Fibroblast of pulmonary artery (primary cell): ENCODE measurements around the gene RHOJ.
A peak's percentile ranks its signal among the peaks of the same experiment; 100 is the strongest.

ENCODE experiments used
- DNase-seq: peaks from one replicate; pipeline ENCODE4 v3.0.0-alpha.2; 2010; ENCODE audit warnings: low read depth
- H3K4me3 ChIP-seq: replicated peaks from 2 replicates; pipeline ENCODE4 v1.5.1; 2011; ENCODE audit warnings: low read depth, mild to moderate bottlenecking, control low read depth, low read length, moderate library complexity
- TF ChIP-seq, protein P1 (sequence below): IDR thresholded peaks from 2 replicates; pipeline ENCODE4 v1.5.1; 2011; ENCODE audit warnings: mild to moderate bottlenecking, control low read depth, low read length, inconsistent platforms; ENCODE audit errors: missing control alignments

The RHOJ gene

DNA sequence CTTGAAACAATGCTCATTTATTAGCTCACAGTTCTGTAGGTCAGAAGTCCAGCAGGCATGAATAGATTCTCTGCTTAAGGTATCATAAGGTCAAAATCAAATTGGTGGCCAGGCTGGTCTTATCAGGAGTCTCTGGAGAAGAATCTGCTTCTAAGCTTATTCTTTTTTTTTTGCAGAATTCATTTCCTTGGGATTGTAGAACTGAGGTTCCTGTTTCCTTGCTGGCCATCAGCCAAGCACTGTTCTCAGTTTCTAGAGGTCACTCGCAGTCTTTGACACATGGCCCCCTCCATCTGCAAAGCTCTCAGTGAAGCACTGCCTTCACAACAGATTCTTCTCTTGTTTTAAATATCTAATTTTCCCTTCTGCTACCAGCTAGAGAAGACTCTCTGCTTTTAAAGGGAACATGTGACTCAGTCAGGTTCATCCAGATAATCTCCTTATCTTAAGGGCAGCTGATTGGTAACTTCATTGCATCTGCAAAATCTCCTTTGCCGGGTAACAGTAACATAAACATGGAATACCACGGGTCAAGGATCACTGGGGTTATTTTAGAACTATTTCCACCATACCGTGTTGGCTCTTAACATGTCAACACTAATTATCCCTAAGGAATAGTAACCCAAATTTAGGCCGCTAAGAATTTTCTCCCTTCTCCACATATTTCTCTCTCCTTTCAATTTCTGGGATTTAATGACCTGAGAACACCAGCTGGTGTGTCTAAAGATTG is 25.3 kb downstream of the RHOJ start:
- TF ChIP-seq, protein P1, sequence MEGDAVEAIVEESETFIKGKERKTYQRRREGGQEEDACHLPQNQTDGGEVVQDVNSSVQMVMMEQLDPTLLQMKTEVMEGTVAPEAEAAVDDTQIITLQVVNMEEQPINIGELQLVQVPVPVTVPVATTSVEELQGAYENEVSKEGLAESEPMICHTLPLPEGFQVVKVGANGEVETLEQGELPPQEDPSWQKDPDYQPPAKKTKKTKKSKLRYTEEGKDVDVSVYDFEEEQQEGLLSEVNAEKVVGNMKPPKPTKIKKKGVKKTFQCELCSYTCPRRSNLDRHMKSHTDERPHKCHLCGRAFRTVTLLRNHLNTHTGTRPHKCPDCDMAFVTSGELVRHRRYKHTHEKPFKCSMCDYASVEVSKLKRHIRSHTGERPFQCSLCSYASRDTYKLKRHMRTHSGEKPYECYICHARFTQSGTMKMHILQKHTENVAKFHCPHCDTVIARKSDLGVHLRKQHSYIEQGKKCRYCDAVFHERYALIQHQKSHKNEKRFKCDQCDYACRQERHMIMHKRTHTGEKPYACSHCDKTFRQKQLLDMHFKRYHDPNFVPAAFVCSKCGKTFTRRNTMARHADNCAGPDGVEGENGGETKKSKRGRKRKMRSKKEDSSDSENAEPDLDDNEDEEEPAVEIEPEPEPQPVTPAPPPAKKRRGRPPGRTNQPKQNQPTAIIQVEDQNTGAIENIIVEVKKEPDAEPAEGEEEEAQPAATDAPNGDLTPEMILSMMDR = no peak

DNA sequence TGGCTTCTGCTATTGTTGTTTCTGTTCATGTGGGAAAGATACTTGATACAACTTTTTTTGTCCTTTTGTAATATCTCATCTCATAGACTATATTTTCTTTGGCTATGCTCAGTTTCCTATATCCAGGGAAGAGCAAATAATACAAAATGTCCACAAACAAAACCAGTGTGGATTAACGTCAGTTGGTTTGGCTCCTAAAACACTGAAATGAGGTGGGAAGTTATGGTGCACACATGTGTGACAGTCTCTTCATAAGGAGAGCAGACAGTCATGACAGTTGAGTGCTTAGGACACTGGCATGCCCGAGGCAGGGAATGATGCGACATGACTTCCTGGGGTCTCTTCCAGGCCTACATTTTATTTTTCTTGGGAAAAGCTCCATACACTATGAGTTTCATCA is 27.5 kb downstream of the RHOJ start:
- H3K4me3 ChIP-seq = no peak overlapping the region
- TF ChIP-seq, protein P1 = no peak
- no peak for DNase-seq

More for the DNA sequence above, 25.3 kb downstream of the RHOJ start:
- H3K4me3 ChIP-seq = no peak overlapping the region
- DNase-seq = peak; percentile 24

DNA sequence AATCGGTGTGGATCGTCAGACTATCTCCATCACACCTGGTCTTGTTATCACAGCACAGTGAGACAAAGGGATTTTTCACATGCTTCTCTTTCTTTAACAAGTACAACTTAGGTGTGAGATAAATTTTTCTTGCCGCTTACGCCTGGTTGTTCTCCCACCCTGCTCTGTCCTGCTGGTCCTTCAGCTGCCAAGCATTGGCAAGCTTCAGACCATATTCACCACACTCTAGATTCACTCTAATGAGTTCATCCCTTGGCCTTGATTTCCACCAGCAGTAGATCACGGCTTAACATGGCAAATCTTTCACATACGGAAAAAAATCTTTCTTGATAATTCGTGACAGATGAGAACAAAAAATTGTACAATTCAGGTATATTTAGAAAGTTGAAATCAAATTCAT is 33.5 kb downstream of the RHOJ start:
- TF ChIP-seq, protein P1 = no peak
- DNase-seq = no peak
- H3K4me3 ChIP-seq = no peak overlapping the region

DNA sequence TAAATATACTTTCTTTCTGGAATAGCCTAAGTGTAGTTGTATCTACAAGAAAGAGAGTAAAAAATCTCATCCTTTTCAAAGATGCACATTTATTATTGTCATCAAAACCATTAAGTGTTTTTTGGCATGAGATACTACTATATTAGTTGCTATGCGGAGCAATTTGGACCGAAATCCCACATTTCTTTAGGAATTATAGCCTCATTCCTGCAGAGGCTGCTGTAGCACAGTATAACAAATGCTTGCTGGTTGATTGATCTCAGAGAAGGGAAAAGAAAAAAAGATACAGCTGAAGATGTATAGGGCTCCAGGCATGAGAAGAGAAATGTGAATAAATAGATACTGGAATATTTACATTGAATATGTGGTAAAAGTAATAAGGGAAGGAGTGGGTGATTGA is 36.0 kb downstream of the RHOJ start:
- H3K4me3 ChIP-seq = no peak overlapping the region
- TF ChIP-seq, protein P1 = no peak
- DNase-seq = no peak

DNA sequence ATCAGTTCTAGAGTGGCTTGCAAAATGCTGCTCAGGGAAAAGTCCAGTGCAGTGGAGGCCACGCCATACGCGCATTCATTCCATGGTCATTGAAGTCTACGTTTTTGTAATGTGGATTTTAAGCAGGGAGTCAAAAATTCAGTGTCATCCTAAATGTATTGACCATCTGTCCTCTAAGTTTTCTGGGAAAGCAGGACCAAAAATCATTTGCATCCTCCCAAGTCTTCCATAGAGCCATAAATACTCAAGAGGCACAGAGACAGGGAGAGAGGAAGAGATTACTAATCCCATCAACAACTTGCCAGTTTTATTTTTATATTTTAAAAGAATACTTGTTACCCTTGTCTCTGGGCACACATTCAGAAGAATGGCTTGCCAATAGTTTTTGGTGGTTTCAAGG is 36.9 kb downstream of the RHOJ start:
- no peak overlapping the region for H3K4me3 ChIP-seq
- TF ChIP-seq, protein P1 = no peak
- no peak for DNase-seq

DNA sequence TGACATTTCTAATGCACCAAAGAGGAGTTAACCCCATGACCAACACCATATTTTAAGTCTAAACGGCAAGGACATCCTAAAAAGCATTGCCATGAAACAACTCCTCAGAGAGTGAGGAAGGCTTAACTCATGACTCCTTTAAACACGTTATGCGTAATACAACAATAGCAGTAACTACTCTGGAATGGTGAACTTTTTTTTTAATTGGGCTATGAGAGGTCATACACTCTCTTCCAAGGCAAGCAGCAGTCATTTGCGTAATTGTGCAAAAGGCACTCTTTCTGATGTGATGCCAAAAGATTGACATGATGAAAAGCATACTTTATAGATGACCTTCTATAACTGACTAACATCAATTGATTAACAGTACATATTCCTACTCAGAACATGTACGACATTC is 39.4 kb downstream of the RHOJ start:
- H3K4me3 ChIP-seq = no peak overlapping the region
- TF ChIP-seq, protein P1 = no peak
- no peak for DNase-seq

DNA sequence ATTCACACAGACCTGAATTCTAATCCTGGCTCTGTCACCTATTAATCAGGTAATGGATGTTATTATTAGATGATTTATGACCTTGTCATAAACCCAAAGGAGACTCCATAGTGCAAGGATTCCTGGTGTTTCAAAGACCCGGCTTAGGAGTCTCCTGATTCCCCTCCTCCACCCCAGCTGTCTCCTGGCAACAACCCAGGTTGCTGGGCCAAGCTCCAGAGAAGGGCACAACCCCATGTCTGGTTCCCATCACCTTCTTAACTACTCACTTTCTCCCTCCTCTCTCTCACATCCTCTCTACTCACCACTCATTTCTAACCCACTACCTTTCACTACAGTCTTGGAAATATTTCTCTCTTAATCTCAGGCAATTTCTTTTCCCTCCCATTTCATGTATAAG is 41.6 kb downstream of the RHOJ start:
- DNase-seq = peak; percentile 67

More for the DNA sequence above, 41.6 kb downstream of the RHOJ start:
- TF ChIP-seq, protein P1 = no peak
- no peak overlapping the region for H3K4me3 ChIP-seq
